Esophagus (tissue), 2 donors: Measurements from ENCODE around the gene GDF7. TPM values are rescaled to one million over a fixed set of nuclear protein-coding genes. Genes with fewer than 3 reads are reported as not detected.

Experiments used
- H3K27ac ChIP-seq, 2 donors: one replicate each; pipeline ENCODE4 v1.5.1; 2013; ENCODE audit warnings: low read depth in 2 of 2, mild to moderate bottlenecking in 2 of 2, inconsistent platforms in 1 of 2, low read length in 1 of 2, moderate library complexity in 1 of 2
- H3K27me3 ChIP-seq, 2 donors: one replicate each; pipeline ENCODE4 v1.6.1; 2013; ENCODE audit warnings: low read length in 2 of 2, control low read depth in 1 of 2, mild to moderate bottlenecking in 1 of 2; ENCODE audit not compliant: insufficient read depth in 2 of 2, control insufficient read depth in 1 of 2
- H3K36me3 ChIP-seq, 2 donors: one replicate each; pipeline ENCODE4 v1.6.1; 2013; ENCODE audit warnings: low read length in 1 of 2; ENCODE audit not compliant: control insufficient read depth in 2 of 2, insufficient read depth in 2 of 2
- H3K4me1 ChIP-seq, 2 donors: one replicate each; pipeline ENCODE4 v1.6.1; 2013; ENCODE audit warnings: low read length in 1 of 2; ENCODE audit not compliant: control insufficient read depth in 2 of 2, insufficient read depth in 2 of 2
- H3K4me3 ChIP-seq, 2 donors: one replicate each; pipeline ENCODE4 v1.5.1; 2013; ENCODE audit warnings: low read length in 2 of 2, mild to moderate bottlenecking in 2 of 2, low read depth in 1 of 2, moderate library complexity in 1 of 2
- H3K9me3 ChIP-seq, 2 donors: one replicate each; pipeline ENCODE4 v1.6.1; 2013; ENCODE audit warnings: mild to moderate bottlenecking in 2 of 2, low read depth in 1 of 2, low read length in 1 of 2, moderate library complexity in 1 of 2; ENCODE audit not compliant: control insufficient read depth in 2 of 2, insufficient read depth in 1 of 2
- WGBS, 2 donors: extraction: QIAGEN DNeasy Blood & Tissue Kit; methylation state at CpG; one replicate each; pipeline ENCODE4 v1.1.7; 2013; 5-methylcytosine and 5-hydroxymethylcytosine counted together
- polyA plus RNA-seq, 2 donors: library from polyadenylated mRNA; stranded (reverse); fragments of 200-250 nt; gene quantifications; one replicate each; pipeline ENCODE4 v1.2.3, GENCODE V29; 2013
- donor health status: healthy with polysubstance abuse.
- donor health status: Bipolar disorder and iron deficiency.

GDF7 gene
- polyA plus RNA-seq: under 1 TPM; 0.56 to 0.59 TPM

GRCh38 chr2:20666304-20667150, at the start of gene GDF7:
Gene GDF7 (plus strand): TSS chr2:20667144. CDS start chr2:20667240, 96 bp downstream.
- Histone ChIP-seq H3K4me3 (peak within 1 kb of the TSS; percentile 52 to 63), H3K27me3 (peaks cover 0 to 24% of the 10 kb centered on the region in 2 donors), H3K4me1 (peaks cover 7 to 27% of the 10 kb centered on the region in 2 donors), H3K9me3 (peaks cover 6 to 9% of the 10 kb centered on the region in 2 donors), H3K36me3 (no peaks in the 10 kb centered on the region), H3K27ac (peak within 1 kb of the TSS; percentile 17 to 36)
- WGBS, 2 donors: 1 to 2% methylated on average over 64 to 85 of the region's 86 CpGs

- Histone ChIP-seq H3K4me1 (peaks cover 7 to 36% of the 10 kb centered on the region in 2 donors), H3K27me3 (no peaks in the 10 kb centered on the region), H3K36me3 (peaks cover 6 to 19% of the 10 kb centered on the region in 2 donors), H3K27ac (peak overlapping the region; percentile 90 to 92), H3K9me3 (no peaks in the 10 kb centered on the region), H3K4me3 (no peak overlapping the region)
- 46 to 53% methylated on average over 14 of the region's 14 CpGs for WGBS, 2 donors
These were observed 49.0 kb upstream of the GDF7 start for GRCh38 chr2:20617892-20618467.

- peak overlapping the region; percentile 80 to 89 for H3K27ac ChIP-seq
- 60 to 63% methylated on average over 10 of the region's 10 CpGs for WGBS, 2 donors
- no peak overlapping the region for H3K4me3 ChIP-seq
- no peaks in the 10 kb centered on the region for H3K27me3 ChIP-seq
- peaks cover 6 to 20% of the 10 kb centered on the region in 2 donors for H3K36me3 ChIP-seq
- H3K9me3 ChIP-seq: no peaks in the 10 kb centered on the region
- H3K4me1 ChIP-seq: peaks cover 7 to 35% of the 10 kb centered on the region in 2 donors
These were observed 48.5 kb upstream of the GDF7 start for GRCh38 chr2:20618468-20618885.

GRCh38 chr2:20618886-20619521, 47.9 kb upstream of the GDF7 start:
- peak overlapping the region; percentile 80 to 89 for H3K27ac ChIP-seq
- H3K4me3 ChIP-seq: no peak overlapping the region
- H3K27me3 ChIP-seq: no peaks in the 10 kb centered on the region
- peaks cover 7 to 33% of the 10 kb centered on the region in 2 donors for H3K4me1 ChIP-seq
- H3K9me3 ChIP-seq: no peaks in the 10 kb centered on the region
- WGBS, 2 donors: 75 to 81% methylated on average over 15 of the region's 15 CpGs
- H3K36me3 ChIP-seq: peaks cover 7 to 25% of the 10 kb centered on the region in 2 donors

DNA sequence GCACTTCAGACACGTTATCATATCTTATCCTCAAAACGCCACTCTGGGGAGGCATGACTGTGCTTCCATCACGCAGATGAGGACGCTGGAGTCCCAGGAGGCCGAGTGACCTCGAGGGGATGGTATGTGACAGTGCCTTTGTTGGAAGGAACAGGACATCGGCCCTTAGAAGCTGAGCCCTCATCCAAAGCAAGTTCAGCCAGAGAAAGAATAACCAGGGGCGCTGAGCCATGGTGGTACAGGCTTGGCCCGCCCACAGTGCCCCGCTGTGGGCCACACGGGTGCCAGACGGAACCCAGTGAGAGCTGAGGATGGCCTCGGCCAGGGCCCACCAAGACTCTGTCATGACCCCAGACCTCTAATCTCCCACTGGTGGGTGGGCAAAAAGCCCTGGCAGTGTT, 47.3 kb upstream of the GDF7 start:
- Histone ChIP-seq H3K4me3 (no peak overlapping the region), H3K9me3 (no peaks in the 10 kb centered on the region), H3K27me3 (no peaks in the 10 kb centered on the region), H3K4me1 (peaks cover 7 to 32% of the 10 kb centered on the region in 2 donors), H3K27ac (peak overlapping the region; percentile 80 to 89), H3K36me3 (peaks cover 12 to 27% of the 10 kb centered on the region in 2 donors)
- 82 to 85% methylated on average over 13 of the region's 13 CpGs for WGBS, 2 donors

GRCh38 chr2:20620271-20620681, 46.7 kb upstream of the GDF7 start:
- WGBS, 2 donors: 86 to 87% methylated on average over 8 of the region's 8 CpGs
- H3K4me1 ChIP-seq: peaks cover 7 to 28% of the 10 kb centered on the region in 2 donors
- no peaks in the 10 kb centered on the region for H3K27me3 ChIP-seq
- no peaks in the 10 kb centered on the region for H3K9me3 ChIP-seq
- no peak overlapping the region for H3K4me3 ChIP-seq
- peaks cover 12 to 32% of the 10 kb centered on the region in 2 donors for H3K36me3 ChIP-seq
- peak overlapping the region; percentile 80 to 89 for H3K27ac ChIP-seq

DNA sequence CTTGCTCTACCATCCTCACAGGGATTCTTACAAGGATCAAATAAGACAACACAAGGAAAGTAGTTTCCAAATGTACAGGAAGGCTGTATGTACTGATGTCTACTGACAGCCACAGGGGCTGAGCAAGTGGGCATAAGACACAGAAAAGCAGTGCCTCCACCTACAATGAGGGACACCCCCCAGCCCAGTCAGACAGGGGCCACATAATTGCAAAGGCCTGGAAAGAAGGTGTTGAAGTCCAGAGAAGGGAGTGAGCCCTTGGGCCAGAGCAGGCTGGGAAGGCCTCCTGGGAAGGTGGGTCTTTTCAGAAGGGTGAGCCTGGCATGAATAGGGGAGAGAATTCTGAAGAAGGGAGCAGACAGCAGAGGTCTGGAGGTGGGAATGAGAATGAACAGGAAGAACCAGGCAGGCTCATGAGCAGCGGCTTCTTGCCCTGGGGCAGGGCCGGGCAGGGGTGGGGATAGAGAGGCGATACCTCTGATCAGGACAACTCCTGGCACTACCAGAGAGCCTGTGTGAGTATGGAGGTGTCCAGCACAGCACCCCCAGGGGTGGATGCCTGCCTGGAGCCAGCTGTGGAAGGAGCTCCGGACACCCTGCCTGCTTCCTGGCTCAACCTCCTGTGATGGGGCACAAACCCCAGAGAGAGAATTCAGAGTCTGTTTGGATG, 46.1 kb upstream of the GDF7 start:
- Histone ChIP-seq H3K27ac (peak overlapping the region; percentile 37 to 80), H3K27me3 (no peaks in the 10 kb centered on the region), H3K4me1 (peaks cover 7 to 26% of the 10 kb centered on the region in 2 donors), H3K9me3 (no peaks in the 10 kb centered on the region), H3K36me3 (peaks cover 12 to 32% of the 10 kb centered on the region in 2 donors), H3K4me3 (no peak overlapping the region)
- WGBS, 2 donors: 49 to 50% methylated on average over 4 of the region's 4 CpGs

- Histone ChIP-seq H3K27ac (peak overlapping the region in 1 of 2 donors; percentile 80), H3K4me3 (no peak overlapping the region), H3K36me3 (peaks cover 12 to 36% of the 10 kb centered on the region in 2 donors), H3K27me3 (no peaks in the 10 kb centered on the region), H3K4me1 (peaks cover 10 to 26% of the 10 kb centered on the region in 2 donors), H3K9me3 (no peaks in the 10 kb centered on the region)
- 75 to 80% methylated on average over 12 of the region's 12 CpGs for WGBS, 2 donors
These were observed 45.3 kb upstream of the GDF7 start for GRCh38 chr2:20621366-20622295.
